K562 (cell line): ENCODE measurements around the gene NFIC. TPM values are rescaled to one million over a fixed set of nuclear protein-coding genes. Genes with fewer than 3 reads are reported as not detected.

ENCODE experiments used
- C11orf30 ChIP-seq: fragments of 450-650 bp; IDR thresholded peaks from 2 replicates; pipeline ENCODE4 v1.6.1; 2016; ENCODE audit warnings: low read depth, mild to moderate bottlenecking
- CSDE1 ChIP-seq, 2 experiments: fragments of 450-650 bp; IDR thresholded peaks; 2 replicates each; pipeline ENCODE4 v1.6.1; 2016; ENCODE audit warnings: mild to moderate bottlenecking in 1 of 2
- DPF2 ChIP-seq: fragments of 450-650 bp; IDR thresholded peaks from 2 replicates; pipeline ENCODE4 v1.6.1; 2016
- HMGN3 ChIP-seq: IDR thresholded peaks from 2 replicates; pipeline ENCODE4 v1.6.1; 2011; ENCODE audit warnings: borderline replicate concordance, low read depth, mild to moderate bottlenecking, mixed read lengths, low read length; ENCODE audit not compliant: insufficient read length; ENCODE audit errors: extremely low read depth
- POLR2A ChIP-seq: fragments of 450-650 bp; conservative IDR thresholded peaks from 2 replicates; pipeline ENCODE4 v1.6.1; 2016
- RBBP5 ChIP-seq: fragments of 200-600 bp; sonication (generic); IDR thresholded peaks from 2 replicates; pipeline ENCODE4 v1.6.1; 2012; ENCODE audit warnings: borderline replicate concordance, mild to moderate bottlenecking, low read length, control low read depth, inconsistent platforms; ENCODE audit not compliant: insufficient read depth, poor library complexity, severe bottlenecking
- SLC30A9 ChIP-seq: fragments of 250-450 bp; sonication (Bioruptor Pico); IDR thresholded peaks from 2 replicates; pipeline ENCODE4 v1.8.0; 2022; ENCODE audit warnings: mild to moderate bottlenecking, moderate library complexity
- TAF15 ChIP-seq: fragments of 200-400 bp; formaldehyde crosslinking; IDR thresholded peaks from 2 replicates; pipeline ENCODE4 v1.6.1; 2017; ENCODE audit warnings: mild to moderate bottlenecking, low read depth, low read length, moderate library complexity
- TEAD4 ChIP-seq, 2 experiments: sonication (generic) in 1 of 2; formaldehyde crosslinking in 1 of 2; IDR thresholded peaks; 2 replicates each; pipeline versions ENCODE4 v1.6.1 to v1.8.0; 2012 to 2022; ENCODE audit warnings: borderline replicate concordance in 1 of 2, inconsistent platforms in 1 of 2, low read length in 1 of 2, mild to moderate bottlenecking in 1 of 2, missing genetic modification reagents in 1 of 2
- polyA plus RNA-seq, 8 experiments: library from polyadenylated mRNA; depleted of rRNA in 4 of 8; stranded (reverse) in 5 of 8; unstranded in 3 of 8; fragments of >200 nt; fragmentation: Nextera tagmentation in 2 of 8; fragmentation: Illumina TruSeq in 1 of 8; extraction: Ambion mirVana in 2 of 8; extraction: Trizol in 1 of 8; gene quantifications; 2 replicates each; pipeline versions ENCODE4 v1.2.1 to v1.2.3, GENCODE V29; 2011 to 2014; ENCODE audit warnings: inconsistent platforms in 1 of 8, missing spikeins in 1 of 8
- total RNA-seq, 7 experiments: library from RNA; depleted of rRNA in 6 of 7; stranded (reverse); fragments of >200 nt in 6 of 7; fragmentation: Illumina TruSeq in 2 of 7; extraction: Trizol in 2 of 7; gene quantifications; 2 replicates each; pipeline versions ENCODE4 v1.2.1 to v1.2.3, GENCODE V29; 2011 to 2021; ENCODE audit warnings: low replicate concordance in 1 of 7
- TF ChIP-seq, protein P1 (sequence below): fragments of 250-450 bp; sonication (Bioruptor Pico); IDR thresholded peaks from 2 replicates; pipeline ENCODE4 v1.5.0; 2020; ENCODE audit warnings: mild to moderate bottlenecking
- TF ChIP-seq, protein P2 (sequence below): fragments of 250-450 bp; sonication (Bioruptor Pico); IDR thresholded peaks from 2 replicates; pipeline ENCODE4 v1.4.0; 2020; ENCODE audit warnings: borderline replicate concordance
- TF ChIP-seq, protein P3 (sequence below): sonication (generic); formaldehyde crosslinking; IDR thresholded peaks from 2 replicates; pipeline ENCODE4 v1.8.1; 2023; ENCODE audit warnings: mild to moderate bottlenecking, missing genetic modification reagents
- TF ChIP-seq, protein P4 (sequence below), 2 experiments: fragments of 450-650 bp; formaldehyde crosslinking in 1 of 2; IDR thresholded peaks; 2 replicates each; pipeline versions ENCODE4 v1.4.0 to v1.6.1; 2014 to 2020; ENCODE audit warnings: mild to moderate bottlenecking in 2 of 2, borderline replicate concordance in 1 of 2, low read depth in 1 of 2

NFIC gene
- total and polyA plus RNA-seq, 9 of the 15 experiments (the other 6 are each of a cell fraction or from before 2014, with no cell fraction given): 0.71 to 62.1 (median 6.9) TPM

DNA sequence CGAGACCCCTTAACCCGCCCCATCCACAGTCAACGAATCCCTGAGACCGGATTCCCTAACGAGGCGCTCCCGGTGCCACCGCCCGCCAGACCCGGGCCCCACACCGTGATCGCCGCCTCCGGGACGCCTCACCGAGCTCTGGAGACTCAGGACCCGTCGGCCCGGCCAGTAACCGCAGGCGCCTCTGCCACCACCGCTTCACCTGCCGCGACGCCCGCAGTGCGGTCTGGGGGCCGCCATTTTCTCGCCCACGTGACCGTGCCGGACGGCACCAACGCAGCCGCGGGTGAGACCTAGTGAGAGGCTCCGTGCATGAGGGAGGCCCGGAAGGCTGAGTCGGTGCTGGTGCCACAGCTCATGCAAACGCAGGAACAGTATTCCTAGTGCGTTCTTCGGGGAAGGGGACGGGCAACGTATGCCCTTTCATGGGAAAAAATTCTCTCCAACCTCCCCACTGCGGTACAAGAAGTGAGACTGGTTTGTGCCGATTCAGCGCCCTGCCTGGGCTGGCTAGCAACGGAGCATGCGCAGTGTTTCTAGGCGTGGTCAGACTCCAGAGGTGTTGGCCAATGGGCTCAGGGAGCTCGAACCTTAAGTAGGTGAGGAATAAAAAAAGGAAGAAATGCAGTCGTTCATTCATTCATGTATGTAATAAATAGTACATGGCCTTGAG is 134.2 kb downstream of the NFIC start, which contains the start of gene DOHH (continued):
- TF ChIP-seq, protein P1, sequence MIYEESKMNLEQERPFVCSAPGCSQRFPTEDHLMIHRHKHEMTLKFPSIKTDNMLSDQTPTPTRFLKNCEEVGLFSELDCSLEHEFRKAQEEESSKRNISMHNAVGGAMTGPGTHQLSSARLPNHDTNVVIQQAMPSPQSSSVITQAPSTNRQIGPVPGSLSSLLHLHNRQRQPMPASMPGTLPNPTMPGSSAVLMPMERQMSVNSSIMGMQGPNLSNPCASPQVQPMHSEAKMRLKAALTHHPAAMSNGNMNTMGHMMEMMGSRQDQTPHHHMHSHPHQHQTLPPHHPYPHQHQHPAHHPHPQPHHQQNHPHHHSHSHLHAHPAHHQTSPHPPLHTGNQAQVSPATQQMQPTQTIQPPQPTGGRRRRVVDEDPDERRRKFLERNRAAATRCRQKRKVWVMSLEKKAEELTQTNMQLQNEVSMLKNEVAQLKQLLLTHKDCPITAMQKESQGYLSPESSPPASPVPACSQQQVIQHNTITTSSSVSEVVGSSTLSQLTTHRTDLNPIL (CRISPR knock-in tag): no peak
- TF ChIP-seq CSDE1 (IDR thresholded peaks at IDR 0.05) (no peak; a peak in 1 of 4 replicates), TAF15 (no peak), TEAD4 (IDR thresholded peaks at IDR 0.05; ENCODE audit: low read length) (peak; percentile 61), TEAD4 (CRISPR knock-in tag; IDR thresholded peaks at IDR 0.05; ENCODE audit: borderline replicate concordance) (no peak), RBBP5 (peak; percentile 99), HMGN3 (peak; percentile 89), C11orf30 (peak; percentile 99), DPF2 (0 out of 2 replicates have a peak, but pooled peaks have one; percentile 12), POLR2A (peak; percentile 92), SLC30A9 (CRISPR knock-in tag) (no peak)
- TF ChIP-seq, protein P2, sequence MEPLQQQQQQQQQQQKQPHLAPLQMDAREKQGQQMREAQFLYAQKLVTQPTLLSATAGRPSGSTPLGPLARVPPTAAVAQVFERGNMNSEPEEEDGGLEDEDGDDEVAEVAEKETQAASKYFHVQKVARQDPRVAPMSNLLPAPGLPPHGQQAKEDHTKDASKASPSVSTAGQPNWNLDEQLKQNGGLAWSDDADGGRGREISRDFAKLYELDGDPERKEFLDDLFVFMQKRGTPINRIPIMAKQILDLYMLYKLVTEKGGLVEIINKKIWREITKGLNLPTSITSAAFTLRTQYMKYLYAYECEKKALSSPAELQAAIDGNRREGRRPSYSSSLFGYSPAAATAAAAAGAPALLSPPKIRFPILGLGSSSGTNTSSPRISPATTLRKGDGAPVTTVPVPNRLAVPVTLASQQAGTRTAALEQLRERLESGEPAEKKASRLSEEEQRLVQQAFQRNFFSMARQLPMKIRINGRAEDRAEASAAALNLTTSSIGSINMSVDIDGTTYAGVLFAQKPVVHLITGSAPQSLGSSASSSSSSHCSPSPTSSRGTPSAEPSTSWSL (CRISPR knock-in tag): no peak
- TF ChIP-seq, protein P3, sequence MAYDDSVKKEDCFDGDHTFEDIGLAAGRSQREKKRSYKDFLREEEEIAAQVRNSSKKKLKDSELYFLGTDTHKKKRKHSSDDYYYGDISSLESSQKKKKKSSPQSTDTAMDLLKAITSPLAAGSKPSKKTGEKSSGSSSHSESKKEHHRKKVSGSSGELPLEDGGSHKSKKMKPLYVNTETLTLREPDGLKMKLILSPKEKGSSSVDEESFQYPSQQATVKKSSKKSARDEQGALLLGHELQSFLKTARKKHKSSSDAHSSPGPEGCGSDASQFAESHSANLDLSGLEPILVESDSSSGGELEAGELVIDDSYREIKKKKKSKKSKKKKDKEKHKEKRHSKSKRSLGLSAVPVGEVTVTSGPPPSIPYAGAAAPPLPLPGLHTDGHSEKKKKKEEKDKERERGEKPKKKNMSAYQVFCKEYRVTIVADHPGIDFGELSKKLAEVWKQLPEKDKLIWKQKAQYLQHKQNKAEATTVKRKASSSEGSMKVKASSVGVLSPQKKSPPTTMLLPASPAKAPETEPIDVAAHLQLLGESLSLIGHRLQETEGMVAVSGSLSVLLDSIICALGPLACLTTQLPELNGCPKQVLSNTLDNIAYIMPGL (CRISPR knock-in tag): peak; percentile 90; the same call in 1 of the 2 replicates
- TF ChIP-seq, protein P4, sequence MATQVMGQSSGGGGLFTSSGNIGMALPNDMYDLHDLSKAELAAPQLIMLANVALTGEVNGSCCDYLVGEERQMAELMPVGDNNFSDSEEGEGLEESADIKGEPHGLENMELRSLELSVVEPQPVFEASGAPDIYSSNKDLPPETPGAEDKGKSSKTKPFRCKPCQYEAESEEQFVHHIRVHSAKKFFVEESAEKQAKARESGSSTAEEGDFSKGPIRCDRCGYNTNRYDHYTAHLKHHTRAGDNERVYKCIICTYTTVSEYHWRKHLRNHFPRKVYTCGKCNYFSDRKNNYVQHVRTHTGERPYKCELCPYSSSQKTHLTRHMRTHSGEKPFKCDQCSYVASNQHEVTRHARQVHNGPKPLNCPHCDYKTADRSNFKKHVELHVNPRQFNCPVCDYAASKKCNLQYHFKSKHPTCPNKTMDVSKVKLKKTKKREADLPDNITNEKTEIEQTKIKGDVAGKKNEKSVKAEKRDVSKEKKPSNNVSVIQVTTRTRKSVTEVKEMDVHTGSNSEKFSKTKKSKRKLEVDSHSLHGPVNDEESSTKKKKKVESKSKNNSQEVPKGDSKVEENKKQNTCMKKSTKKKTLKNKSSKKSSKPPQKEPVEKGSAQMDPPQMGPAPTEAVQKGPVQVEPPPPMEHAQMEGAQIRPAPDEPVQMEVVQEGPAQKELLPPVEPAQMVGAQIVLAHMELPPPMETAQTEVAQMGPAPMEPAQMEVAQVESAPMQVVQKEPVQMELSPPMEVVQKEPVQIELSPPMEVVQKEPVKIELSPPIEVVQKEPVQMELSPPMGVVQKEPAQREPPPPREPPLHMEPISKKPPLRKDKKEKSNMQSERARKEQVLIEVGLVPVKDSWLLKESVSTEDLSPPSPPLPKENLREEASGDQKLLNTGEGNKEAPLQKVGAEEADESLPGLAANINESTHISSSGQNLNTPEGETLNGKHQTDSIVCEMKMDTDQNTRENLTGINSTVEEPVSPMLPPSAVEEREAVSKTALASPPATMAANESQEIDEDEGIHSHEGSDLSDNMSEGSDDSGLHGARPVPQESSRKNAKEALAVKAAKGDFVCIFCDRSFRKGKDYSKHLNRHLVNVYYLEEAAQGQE (IDR thresholded peaks at IDR 0.05; ENCODE audit: borderline replicate concordance): peak; percentile 85
- TF ChIP-seq, protein P4 (CRISPR knock-in tag; IDR thresholded peaks at IDR 0.05; ENCODE audit: low read depth): no peak
